Measurements from ENCODE around the gene MORN3.

DNA sequence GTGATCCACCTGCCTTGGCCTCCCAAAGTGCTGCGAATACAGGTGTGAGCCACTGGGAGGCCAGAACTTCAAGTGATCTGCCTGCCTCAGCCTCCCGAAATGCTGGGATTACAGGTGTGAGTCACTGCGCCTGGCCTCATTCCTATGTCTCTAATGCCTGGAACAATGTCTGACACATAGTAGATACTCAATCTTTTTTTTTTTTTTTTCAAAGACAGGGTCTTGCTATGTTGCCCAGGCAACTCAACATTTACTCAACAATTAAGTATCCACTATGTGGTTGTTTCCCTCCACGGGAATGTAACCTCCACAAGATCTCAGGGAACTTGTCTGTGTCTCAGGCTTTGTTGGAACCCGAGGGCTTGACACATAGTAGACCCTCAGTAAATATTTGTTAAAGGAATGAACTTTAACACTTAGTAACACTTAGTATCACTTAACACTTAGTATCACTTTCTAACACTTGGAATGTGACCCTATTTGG lies 40.1 kb upstream of the MORN3 start:
- TF ChIP-seq, protein P1, sequence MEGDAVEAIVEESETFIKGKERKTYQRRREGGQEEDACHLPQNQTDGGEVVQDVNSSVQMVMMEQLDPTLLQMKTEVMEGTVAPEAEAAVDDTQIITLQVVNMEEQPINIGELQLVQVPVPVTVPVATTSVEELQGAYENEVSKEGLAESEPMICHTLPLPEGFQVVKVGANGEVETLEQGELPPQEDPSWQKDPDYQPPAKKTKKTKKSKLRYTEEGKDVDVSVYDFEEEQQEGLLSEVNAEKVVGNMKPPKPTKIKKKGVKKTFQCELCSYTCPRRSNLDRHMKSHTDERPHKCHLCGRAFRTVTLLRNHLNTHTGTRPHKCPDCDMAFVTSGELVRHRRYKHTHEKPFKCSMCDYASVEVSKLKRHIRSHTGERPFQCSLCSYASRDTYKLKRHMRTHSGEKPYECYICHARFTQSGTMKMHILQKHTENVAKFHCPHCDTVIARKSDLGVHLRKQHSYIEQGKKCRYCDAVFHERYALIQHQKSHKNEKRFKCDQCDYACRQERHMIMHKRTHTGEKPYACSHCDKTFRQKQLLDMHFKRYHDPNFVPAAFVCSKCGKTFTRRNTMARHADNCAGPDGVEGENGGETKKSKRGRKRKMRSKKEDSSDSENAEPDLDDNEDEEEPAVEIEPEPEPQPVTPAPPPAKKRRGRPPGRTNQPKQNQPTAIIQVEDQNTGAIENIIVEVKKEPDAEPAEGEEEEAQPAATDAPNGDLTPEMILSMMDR (conservative IDR thresholded peaks at IDR 0.05): no peak
- TF ChIP-seq ZFX (IDR thresholded peaks at IDR 0.05): no peak

Data from C4-2B (cell line).